ENCODE results near the gene FCRL6.

- peak; percentile 20 for TF ChIP-seq CTCF (IDR thresholded peaks at IDR 0.05; ENCODE audit: low read depth, low read length)
- TF ChIP-seq POLR2A (IDR thresholded peaks at IDR 0.05; ENCODE audit: extremely low read depth, insufficient read length), result no peak
Measured at GRCh38 chr1:159851407-159851806, 49.2 kb downstream of the FCRL6 start.

Measured in NB4 (cell line).